SIG-M5 (cell line): ENCODE data around the gene SMCO2.
"Not testable (repeated sequence)": the region's sequence is repeated elsewhere in the genome, so short reads cannot be mapped to it uniquely, and the experiment has no call there.

Experiments used
- DNase-seq: peaks from one replicate; lab custom pipeline; 2025; lab: John Stamatoyannopoulos, UW

Gene SMCO2

GRCh38 chr12:27527512-27527911, 81.0 kb downstream of the SMCO2 start:
- no peak for DNase-seq

DNA sequence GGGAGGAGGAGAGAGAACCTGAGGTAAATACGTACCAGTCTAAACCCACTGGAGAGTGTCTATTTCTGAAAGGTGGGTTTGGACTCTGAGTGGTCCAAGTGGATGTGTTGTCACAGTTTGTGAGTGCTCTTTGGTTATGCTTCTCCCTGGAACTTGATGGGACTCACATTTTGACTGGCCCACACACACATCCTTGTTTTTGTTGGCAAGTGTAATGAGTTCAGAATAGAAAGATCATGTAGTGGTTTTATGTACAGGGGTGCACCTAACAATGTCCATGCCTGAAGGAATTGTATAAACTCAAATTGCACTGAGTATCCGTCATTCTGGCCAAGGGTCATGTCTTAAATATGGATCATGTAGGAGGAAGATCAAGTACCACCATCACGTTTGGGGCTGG, 82.3 kb downstream of the SMCO2 start:
- no peak for DNase-seq

DNA sequence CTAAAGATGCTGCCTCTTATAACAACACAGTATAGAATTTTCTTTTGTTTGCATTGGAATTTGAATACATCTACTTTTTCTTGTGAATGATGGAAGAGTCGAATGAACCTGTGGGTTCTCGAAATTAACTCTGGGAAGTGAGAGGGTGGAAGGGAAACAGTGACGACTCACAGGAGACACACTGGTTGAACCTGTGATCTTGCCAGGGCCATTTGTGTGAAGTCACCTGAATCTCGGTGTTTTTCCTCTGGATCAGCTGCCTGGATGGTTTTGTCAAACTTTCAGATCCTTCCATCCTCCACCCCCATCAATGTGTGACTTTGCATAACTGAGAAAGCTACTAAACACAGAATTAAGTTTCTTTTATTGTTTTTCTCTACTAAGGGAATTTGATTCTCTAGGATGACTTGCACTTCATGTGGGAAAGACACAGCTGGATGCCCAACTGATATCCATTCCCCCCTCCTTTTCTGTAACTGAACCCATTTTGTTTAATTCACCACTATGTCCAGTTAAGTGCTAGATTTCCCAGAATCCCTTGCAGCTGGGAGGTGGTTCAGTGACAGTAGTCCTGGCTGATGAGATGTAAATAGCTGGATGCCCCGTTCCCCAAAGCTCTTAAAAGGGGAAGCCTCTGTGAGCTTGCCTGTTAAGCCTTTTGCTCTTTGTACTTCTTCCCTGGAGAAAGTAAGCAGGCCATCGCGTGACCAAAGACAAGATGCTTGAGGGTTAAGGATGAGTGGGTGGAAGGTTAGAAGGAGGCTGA, 83.8 kb downstream of the SMCO2 start:
- DNase-seq = no peak

GRCh38 chr12:27531896-27532295, 85.4 kb downstream of the SMCO2 start:
- no peak for DNase-seq

GRCh38 chr12:27534060-27534764, 87.7 kb downstream of the SMCO2 start:
- DNase-seq = no peak

- no peak for DNase-seq
Measured at GRCh38 chr12:27534765-27535161, 88.2 kb downstream of the SMCO2 start.

- no peak for DNase-seq
Measured at GRCh38 chr12:27535318-27535717, 88.8 kb downstream of the SMCO2 start.

DNA sequence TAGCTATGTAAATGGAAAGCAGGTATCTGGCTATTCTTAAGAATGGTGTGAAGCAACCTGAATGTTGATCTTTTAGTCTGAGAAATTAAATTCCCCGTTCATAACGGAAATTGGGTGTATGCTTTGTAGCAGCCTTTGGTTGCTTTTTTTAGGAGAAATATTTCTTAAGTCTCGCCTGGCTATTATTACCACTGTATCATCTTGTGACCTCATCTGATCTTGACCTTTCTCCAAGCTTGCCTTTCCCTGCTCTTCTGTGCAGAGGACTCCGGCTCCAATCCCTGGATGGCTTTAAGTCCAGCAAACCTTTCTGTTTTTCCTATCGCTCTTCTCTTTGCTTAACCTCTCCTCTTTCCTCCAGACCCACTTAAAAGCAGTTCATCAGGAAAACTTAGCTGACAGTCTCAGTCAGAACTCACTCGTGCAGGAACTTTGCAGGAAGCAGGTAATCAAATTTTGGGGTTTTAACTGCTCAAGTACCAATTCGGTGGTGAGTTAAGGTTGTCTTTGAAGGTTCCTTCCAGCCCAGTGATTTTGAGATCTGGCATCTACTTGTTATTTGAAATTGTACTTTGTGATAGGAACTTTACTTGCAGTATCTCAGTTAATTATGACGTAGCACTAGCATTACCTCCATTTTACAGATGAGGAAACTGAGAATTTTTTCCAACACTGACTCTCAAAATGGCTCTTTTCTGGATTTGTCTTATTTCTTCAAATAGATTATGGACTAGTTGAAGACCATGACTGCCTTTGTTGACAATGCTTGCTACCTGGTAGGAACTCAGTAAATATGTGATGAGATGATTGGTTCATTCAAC, 91.5 kb downstream of the SMCO2 start:
- no peak for DNase-seq

DNA sequence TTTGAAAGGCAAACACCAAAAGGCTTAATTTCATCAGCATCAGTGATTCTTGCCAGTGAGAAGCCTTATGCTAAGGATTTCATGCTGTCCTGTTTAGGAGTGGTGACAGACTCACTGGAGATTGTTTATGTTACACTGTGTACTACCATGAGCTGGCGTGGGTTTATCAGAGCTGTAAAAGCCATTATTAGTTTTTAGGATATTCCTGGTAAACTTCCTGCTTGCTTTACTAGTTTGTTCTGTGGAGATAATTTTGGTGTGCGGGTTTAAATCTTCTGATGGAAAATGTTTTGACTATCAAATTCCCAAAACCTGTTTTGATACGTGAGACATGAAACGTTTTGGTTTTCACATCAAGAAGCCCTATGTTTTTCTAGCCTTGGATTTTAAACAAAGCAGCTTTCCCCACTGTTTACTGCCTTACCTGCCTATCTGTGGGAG, 92.7 kb downstream of the SMCO2 start:
- DNase-seq = no peak

DNA sequence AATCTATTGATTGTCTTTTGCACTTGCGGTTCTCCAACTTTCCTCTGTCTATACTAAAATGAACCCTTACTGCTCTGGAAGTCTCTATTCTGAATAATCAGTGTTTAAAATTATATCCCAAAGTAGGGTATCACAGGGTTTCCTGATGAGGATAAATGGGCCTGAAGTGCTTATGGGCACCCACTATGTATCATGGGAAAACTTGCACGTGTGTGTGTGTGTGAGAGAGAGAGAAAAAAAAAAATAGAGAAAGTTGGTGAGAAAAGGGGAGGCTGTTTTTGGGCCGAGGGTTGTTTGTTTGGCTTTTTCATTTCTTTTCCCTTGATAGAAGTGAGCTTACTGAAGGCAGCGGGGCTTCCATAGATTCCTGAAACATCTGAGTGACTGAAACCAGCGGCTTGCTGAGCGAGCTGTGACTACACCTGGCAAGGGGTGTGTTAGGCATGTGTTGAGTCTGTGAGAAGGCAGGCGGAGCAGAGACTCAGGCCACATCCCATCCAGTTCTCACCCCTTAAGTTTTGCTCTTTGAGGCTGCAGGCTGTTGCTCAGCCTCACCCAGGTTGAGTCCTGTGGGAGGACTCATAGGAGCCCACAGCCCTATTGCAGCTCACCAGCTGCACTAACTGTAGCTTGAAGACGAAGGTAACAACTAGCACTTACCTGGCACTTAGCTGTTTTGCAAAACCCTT, 94.6 kb downstream of the SMCO2 start:
- no peak for DNase-seq

DNA sequence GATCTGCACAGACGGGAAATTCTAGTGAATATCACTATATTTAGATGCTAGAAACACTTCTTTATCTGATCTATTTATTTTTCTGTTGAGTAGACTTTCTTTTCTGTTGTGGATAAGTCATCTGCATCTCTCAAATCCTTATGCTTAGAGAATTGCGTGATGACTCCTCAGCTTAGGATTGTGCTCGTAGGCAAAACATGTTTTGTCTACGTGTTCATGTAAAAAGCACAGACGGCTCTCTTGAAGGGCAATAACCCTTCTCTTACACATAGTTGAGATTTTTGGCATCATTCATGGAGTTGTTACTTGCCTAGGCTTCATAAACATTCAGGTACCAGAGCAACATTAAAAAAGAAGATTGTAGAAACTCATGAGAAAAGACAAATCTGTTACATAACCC, 96.1 kb downstream of the SMCO2 start:
- DNase-seq = no peak

DNA sequence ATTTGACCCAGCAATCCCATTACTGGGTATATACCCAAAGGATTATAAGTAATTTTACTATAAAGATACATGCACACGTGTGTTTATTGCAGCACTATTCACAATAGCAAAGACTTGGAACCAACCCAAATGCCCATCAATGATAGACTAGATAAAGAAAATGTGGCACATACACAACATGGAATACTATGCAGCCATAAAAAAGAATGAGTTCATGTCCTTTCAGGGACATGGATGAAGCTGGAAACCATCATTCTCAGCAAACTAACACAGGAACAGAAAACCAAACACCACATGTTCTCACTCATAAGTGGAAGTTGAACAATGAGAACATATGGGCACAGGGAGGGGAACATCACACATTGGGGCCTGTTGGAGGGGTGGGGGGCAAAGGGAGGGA, 98.3 kb downstream of the SMCO2 start:
- not testable (repeated sequence) for DNase-seq

GRCh38 chr12:27545665-27546064, 99.1 kb downstream of the SMCO2 start:
- no peak for DNase-seq

DNA sequence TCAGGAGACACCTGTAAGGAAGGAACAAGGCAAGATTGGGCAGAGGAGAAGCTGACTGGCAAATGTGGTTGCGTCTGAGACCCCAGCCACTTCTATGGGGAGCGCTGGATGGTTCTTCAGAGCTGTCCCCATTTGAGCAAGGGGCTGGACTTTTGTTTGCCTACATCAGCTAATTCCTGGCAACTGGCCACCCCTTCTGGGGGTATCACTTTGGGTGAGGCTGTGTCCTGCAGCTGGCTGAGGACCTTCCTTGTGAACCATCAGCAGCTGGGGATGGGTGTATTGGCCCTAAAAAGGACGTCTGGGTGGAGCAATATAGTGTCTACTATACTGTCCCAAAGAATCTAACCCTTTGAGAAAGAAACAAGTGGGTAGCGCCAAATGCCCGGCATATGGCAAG, 101.1 kb downstream of the SMCO2 start:
- no peak for DNase-seq

- DNase-seq = no peak
Measured at GRCh38 chr12:27548301-27549199, 102.0 kb downstream of the SMCO2 start.

DNA sequence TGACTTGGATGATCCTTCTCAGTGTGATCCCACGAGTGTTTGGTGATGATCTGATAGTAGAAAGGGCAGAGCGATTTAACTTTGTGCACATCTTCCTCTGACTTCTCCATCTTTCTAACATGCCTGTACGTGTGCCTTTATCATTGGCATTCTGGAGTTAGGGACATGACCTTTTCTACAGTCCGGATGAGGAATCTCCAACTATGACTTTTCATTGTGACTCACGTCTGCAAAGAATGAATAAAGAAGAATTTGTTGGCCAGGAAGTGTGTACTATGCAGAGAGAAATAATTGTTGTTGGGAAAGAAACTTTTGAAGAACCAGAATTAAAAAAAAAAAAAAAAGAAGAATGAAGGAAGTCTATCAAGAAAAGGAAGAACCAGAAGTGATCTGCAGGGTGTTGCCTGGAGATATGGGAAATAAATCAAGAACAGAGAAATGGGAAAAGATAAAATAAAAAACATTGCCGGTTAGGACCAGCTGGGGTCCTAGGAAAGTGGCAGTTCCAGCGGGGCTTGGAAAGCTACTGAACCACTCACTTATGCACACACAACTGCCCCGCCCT, 102.8 kb downstream of the SMCO2 start:
- no peak for DNase-seq

DNA sequence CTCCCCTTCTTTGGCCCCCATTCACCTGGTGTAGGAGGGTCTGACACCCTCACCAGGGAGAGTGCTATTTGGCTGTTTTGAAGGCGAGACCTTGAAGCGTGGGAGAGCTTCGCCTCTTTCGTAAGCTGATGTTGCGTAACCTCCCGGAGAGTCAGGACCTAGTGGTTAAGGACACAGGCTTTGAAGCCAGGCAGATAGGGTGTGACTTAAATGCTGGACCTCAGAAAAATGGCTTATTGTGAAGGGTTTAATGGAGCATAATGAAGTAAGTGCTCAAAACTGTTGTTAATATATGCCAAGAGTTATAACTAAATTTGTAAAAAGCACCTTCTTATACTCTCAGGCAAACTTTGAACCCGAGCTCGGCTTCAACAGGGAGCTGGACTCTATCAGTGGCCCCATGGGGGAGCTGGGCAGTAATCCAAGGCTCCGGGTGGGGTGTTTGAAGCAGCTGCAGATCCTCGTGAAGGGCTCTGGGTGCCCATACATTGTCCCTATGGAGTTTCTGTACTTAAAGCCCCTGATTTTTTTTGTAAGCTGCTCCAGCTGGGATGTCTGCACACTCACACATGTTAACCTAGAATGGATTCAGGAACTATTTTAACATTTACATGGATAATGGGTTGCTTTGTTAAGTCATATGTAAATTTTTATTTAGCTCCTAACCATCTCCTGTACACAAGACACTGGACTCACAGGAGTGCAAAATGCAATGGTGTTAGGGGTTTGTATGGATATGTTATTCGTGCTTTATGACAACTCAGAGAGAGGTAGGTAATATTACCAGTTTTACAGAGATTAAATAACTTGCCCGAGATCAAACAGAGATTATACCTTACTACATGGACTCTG, 103.5 kb downstream of the SMCO2 start:
- DNase-seq = no peak

GRCh38 chr12:27550653-27550975, 104.1 kb downstream of the SMCO2 start:
- no peak for DNase-seq

DNA sequence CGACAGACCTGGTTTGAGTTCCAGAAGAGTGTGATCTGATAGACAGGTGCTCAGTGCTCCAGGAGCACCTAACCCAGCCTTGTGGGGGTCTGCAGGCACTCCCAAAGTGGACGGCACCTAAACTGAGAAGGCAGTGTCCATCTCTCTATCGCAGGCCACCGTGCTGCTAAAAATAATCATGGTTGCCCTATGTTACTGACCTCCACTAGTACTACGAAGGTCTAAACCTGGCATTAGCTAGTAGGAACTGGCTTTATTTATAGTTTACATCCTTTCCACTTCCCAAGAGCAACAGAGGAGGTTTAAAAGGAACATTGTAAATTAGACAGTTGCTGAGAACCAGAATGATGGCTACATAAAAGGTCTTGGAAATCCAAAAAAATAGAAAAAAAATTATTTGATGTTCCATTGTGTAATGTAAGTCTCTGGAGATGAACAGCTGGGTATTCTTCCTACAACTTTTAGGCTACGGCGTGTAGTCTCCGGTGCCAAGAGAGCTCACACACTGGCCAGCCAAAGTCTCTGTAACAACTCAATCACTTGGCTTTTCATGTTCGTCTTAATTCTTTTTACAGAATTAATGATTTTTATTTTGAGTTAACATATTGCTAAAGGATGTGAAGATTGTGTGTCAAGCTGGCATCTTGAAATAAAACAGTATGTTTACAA, 104.8 kb downstream of the SMCO2 start:
- DNase-seq = no peak
